Fibroblast of lung (primary cell): ENCODE measurements around the gene MYL6. TPM values are rescaled to one million over a fixed set of nuclear protein-coding genes. Genes with fewer than 3 reads are reported as not detected.
A peak's percentile ranks its signal among the peaks of the same experiment; 100 is the strongest.

Experiments
- DNase-seq, 2 donors: peaks; one replicate each; pipeline versions ENCODE4 v3.0.0 to v3.0.0-alpha.2; 2010; ENCODE audit warnings: low read depth in 2 of 2
- H2AFZ ChIP-seq: 2 replicates; pipeline ENCODE4 v1.5.1; 2012; ENCODE audit warnings: low read length, control low read depth, inconsistent platforms
- H3K27ac ChIP-seq: 2 replicates; pipeline ENCODE4 v1.5.1; 2011; ENCODE audit warnings: low read length, control low read depth; ENCODE audit not compliant: insufficient read depth
- H3K27me3 ChIP-seq: 2 replicates; pipeline ENCODE4 v1.5.1; 2011; ENCODE audit warnings: mild to moderate bottlenecking, low read length; ENCODE audit not compliant: control insufficient read depth, insufficient read depth
- H3K36me3 ChIP-seq: 2 replicates; pipeline ENCODE4 v1.5.1; 2011; ENCODE audit warnings: low read length; ENCODE audit not compliant: control insufficient read depth, insufficient read depth
- H3K4me1 ChIP-seq: 2 replicates; pipeline ENCODE4 v1.5.1; 2011; ENCODE audit warnings: low read length; ENCODE audit not compliant: control insufficient read depth, insufficient read depth; ENCODE audit errors: extremely low read depth
- H3K4me2 ChIP-seq: 2 replicates; pipeline ENCODE4 v1.5.1; 2011; ENCODE audit warnings: low read length, control low read depth; ENCODE audit not compliant: insufficient read depth; ENCODE audit errors: extremely low read depth
- H3K4me3 ChIP-seq, 4 experiments: fragments of 200-600 bp in 1 of 4; sonication (generic) in 1 of 4; replicated peaks in 1 of 4; 2 replicates each; pipeline ENCODE4 v1.5.1; 2011 to 2016; ENCODE audit warnings: low read length in 4 of 4, low read depth in 3 of 4, mild to moderate bottlenecking in 3 of 4, control low read depth in 2 of 4, inconsistent platforms in 1 of 4, mixed read lengths in 1 of 4; ENCODE audit not compliant: insufficient read depth in 1 of 4; ENCODE audit errors: control extremely low read depth in 1 of 4
- H3K79me2 ChIP-seq: 2 replicates; pipeline ENCODE4 v1.5.1; 2012; ENCODE audit warnings: mild to moderate bottlenecking, low read length, inconsistent platforms; ENCODE audit not compliant: control insufficient read depth, insufficient read depth
- H3K9ac ChIP-seq: 2 replicates; pipeline ENCODE4 v1.5.1; 2011; ENCODE audit warnings: mild to moderate bottlenecking, low read length, control low read depth; ENCODE audit not compliant: insufficient read depth
- H3K9me3 ChIP-seq: 2 replicates; pipeline ENCODE4 v1.5.1; 2012; ENCODE audit warnings: low read depth, low read length; ENCODE audit not compliant: control insufficient read depth, insufficient read depth
- H4K20me1 ChIP-seq: 2 replicates; pipeline ENCODE4 v1.5.1; 2011; ENCODE audit warnings: low read length; ENCODE audit not compliant: control insufficient read depth, insufficient read depth; ENCODE audit errors: extremely low read depth
- CTCF ChIP-seq, 2 donors: IDR thresholded peaks in 1 of 2; conservative IDR thresholded peaks in 1 of 2; 1 replicate in 1 of 2; 2 replicates in 1 of 2; pipeline ENCODE4 v1.5.1; 2011 to 2012; ENCODE audit warnings: low read length in 2 of 2, control low read depth in 1 of 2, inconsistent platforms in 1 of 2, low read depth in 1 of 2, mild to moderate bottlenecking in 1 of 2
- EZH2 ChIP-seq: IDR thresholded peaks from 2 replicates; pipeline ENCODE4 v1.5.1; 2012; ENCODE audit warnings: low read length, control low read depth, mild to moderate bottlenecking; ENCODE audit errors: missing control alignments
- polyA minus RNA-seq: library from RNA; depleted of rRNA, polyadenylated mRNA; stranded (reverse); fragments of >200 nt; gene quantifications from 2 replicates; pipeline ENCODE4 v1.2.3, GENCODE V29; 2011; ENCODE audit warnings: low replicate concordance
- polyA plus RNA-seq, 2 donors: library from polyadenylated mRNA; depleted of rRNA in 1 of 2; stranded (reverse) in 1 of 2; unstranded in 1 of 2; fragments of >200 nt; gene quantifications; 2 replicates each; pipeline ENCODE4 v1.2.1, GENCODE V29; 2011 to 2012; ENCODE audit warnings: missing spikeins in 1 of 2
- total RNA-seq: library from RNA; depleted of rRNA; stranded (reverse); fragments of >200 nt; gene quantifications from 2 replicates; pipeline ENCODE4 v1.2.1, GENCODE V29; 2014

Gene MYL6
- total RNA-seq = 1,163 and 1,517 TPM in 2 replicates
- polyA plus RNA-seq = 6,238 and 7,941 TPM in 2 replicates
- polyA plus RNA-seq (2012) = 4,582 and 6,828 TPM in 2 replicates
- 818 and 1,187 TPM in 2 replicates for polyA minus RNA-seq

- H3K27me3 ChIP-seq = no peaks in the 10 kb centered on the region
- peaks cover 15% of the 10 kb centered on the region for H3K4me1 ChIP-seq
- peak within 1 kb of the TSS; percentile 95 for H3K27ac ChIP-seq
- peaks cover 25% of the 10 kb centered on the region for H3K36me3 ChIP-seq
- peaks cover 1% of the 10 kb centered on the region for H4K20me1 ChIP-seq
- H3K79me2 ChIP-seq = peaks cover 39% of the 10 kb centered on the region
- no peaks in the 10 kb centered on the region for H3K9me3 ChIP-seq
- peak within 1 kb of the TSS; percentile 88 for H3K9ac ChIP-seq
- H3K4me2 ChIP-seq = peak within 1 kb of the TSS; percentile 90
- peak; percentile 97 to 99 for DNase-seq
- H3K4me3 ChIP-seq = peak within 1 kb of the TSS; percentile 53 to 97 (median 74)
- H2AFZ ChIP-seq = peak within 1 kb of the TSS; percentile 64
- TF ChIP-seq CTCF (conservative IDR thresholded peaks at IDR 0.05 in 1 of 2, IDR thresholded peaks at IDR 0.05 in 1 of 2; ENCODE audit: low read depth in 1 of 2, low read length in 2 of 2) (no peak), EZH2 (no peak)
These were observed at the start of gene MYL6 for GRCh38 chr12:56158029-56158925. Gene MYL6 (plus strand): TSS chr12:56158359. CDS start chr12:56158402, 43 bp downstream.

- Histone ChIP-seq H3K4me3 (no peak overlapping the region), H3K79me2 (peaks cover 19% of the 10 kb centered on the region), H3K27me3 (no peaks in the 10 kb centered on the region), H3K9me3 (no peaks in the 10 kb centered on the region), H2AFZ (no peak overlapping the region), H3K27ac (no peak overlapping the region), H4K20me1 (no peaks in the 10 kb centered on the region), H3K4me1 (peaks cover 5% of the 10 kb centered on the region), H3K36me3 (peaks cover 17% of the 10 kb centered on the region), H3K9ac (no peak overlapping the region), H3K4me2 (no peak overlapping the region)
- no peak for TF ChIP-seq EZH2
- TF ChIP-seq CTCF (conservative IDR thresholded peaks at IDR 0.05 in 1 of 2, IDR thresholded peaks at IDR 0.05 in 1 of 2; ENCODE audit: low read depth in 1 of 2, low read length in 2 of 2) = no peak
- no peak for DNase-seq
These were observed 47.6 kb upstream of the MYL6 start for GRCh38 chr12:56110571-56110970.

GRCh38 chr12:56114084-56114483 lies 44.1 kb upstream of the MYL6 start:
- Histone ChIP-seq H2AFZ (no peak overlapping the region), H3K9me3 (no peaks in the 10 kb centered on the region), H3K27me3 (no peaks in the 10 kb centered on the region), H3K36me3 (peaks cover 10% of the 10 kb centered on the region), H3K4me3 (no peak overlapping the region), H3K4me1 (peaks cover 5% of the 10 kb centered on the region), H3K4me2 (no peak overlapping the region), H3K9ac (no peak overlapping the region), H3K27ac (no peak overlapping the region), H3K79me2 (peaks cover 12% of the 10 kb centered on the region), H4K20me1 (no peaks in the 10 kb centered on the region)
- TF ChIP-seq EZH2 = no peak
- TF ChIP-seq CTCF (conservative IDR thresholded peaks at IDR 0.05 in 1 of 2, IDR thresholded peaks at IDR 0.05 in 1 of 2; ENCODE audit: low read depth in 1 of 2, low read length in 2 of 2) = no peak
- no peak for DNase-seq
